Mesenchymal stem cell (in vitro differentiated cells and primary cell): Measurements from ENCODE around the gene SCN3A.

Source experiments
- DNase-seq: peaks from one replicate; pipeline ENCODE4 v3.0.0-alpha.2; 2013
- H2AFZ ChIP-seq: one replicate; pipeline ENCODE4 v1.6.1; 2013; ENCODE audit warnings: low read depth, mild to moderate bottlenecking, control low read depth, inconsistent platforms, low read length, moderate library complexity
- H2AK5ac ChIP-seq: 2 replicates; pipeline ENCODE4 v1.6.1; 2013; ENCODE audit warnings: low read length, moderate library complexity, mild to moderate bottlenecking, inconsistent platforms; ENCODE audit not compliant: severe bottlenecking
- H2BK120ac ChIP-seq: one replicate; pipeline ENCODE4 v1.6.1; 2013; ENCODE audit warnings: low read depth, mild to moderate bottlenecking, inconsistent platforms, low read length, moderate library complexity
- H2BK12ac ChIP-seq, 2 experiments: one replicate each; pipeline ENCODE4 v1.6.1; 2013; ENCODE audit warnings: inconsistent platforms in 2 of 2, low read length in 2 of 2, mild to moderate bottlenecking in 2 of 2, moderate library complexity in 2 of 2, control low read depth in 1 of 2
- H2BK15ac ChIP-seq: one replicate; pipeline ENCODE4 v1.6.1; 2013; ENCODE audit warnings: mild to moderate bottlenecking, low read depth, inconsistent platforms; ENCODE audit not compliant: poor library complexity, severe bottlenecking
- H2BK5ac ChIP-seq: 2 replicates; pipeline ENCODE4 v1.6.1; 2013; ENCODE audit warnings: low read depth, mild to moderate bottlenecking, low read length, control low read depth, inconsistent platforms; ENCODE audit not compliant: poor library complexity, severe bottlenecking
- H3K14ac ChIP-seq, 2 experiments: one replicate each; pipeline ENCODE4 v1.6.1; 2013; ENCODE audit warnings: inconsistent platforms in 2 of 2, low read length in 2 of 2, control low read depth in 1 of 2, mild to moderate bottlenecking in 1 of 2, moderate library complexity in 1 of 2
- H3K18ac ChIP-seq, 2 experiments: one replicate each; pipeline ENCODE4 v1.6.1; 2013; ENCODE audit warnings: inconsistent platforms in 2 of 2, low read length in 2 of 2, control low read depth in 1 of 2, low read depth in 1 of 2, mild to moderate bottlenecking in 1 of 2
- H3K23ac ChIP-seq, 2 experiments: one replicate each; pipeline ENCODE4 v1.6.1; 2013; ENCODE audit warnings: inconsistent platforms in 2 of 2, low read length in 2 of 2, mild to moderate bottlenecking in 2 of 2, moderate library complexity in 2 of 2, control low read depth in 1 of 2
- H3K27ac ChIP-seq: 2 replicates; pipeline ENCODE4 v1.5.1; 2013; ENCODE audit warnings: mild to moderate bottlenecking, moderate library complexity, low read length, control low read depth, inconsistent platforms; ENCODE audit not compliant: poor library complexity, severe bottlenecking
- H3K27me3 ChIP-seq, 2 experiments: 2 replicates each; pipeline versions ENCODE4 v1.6.1 to v1.7.0; 2013; ENCODE audit warnings: low read length in 2 of 2, mild to moderate bottlenecking in 2 of 2, moderate library complexity in 2 of 2, control low read depth in 1 of 2, inconsistent platforms in 1 of 2; ENCODE audit not compliant: control insufficient read depth in 1 of 2, insufficient read depth in 1 of 2
- H3K36me3 ChIP-seq, 2 experiments: 2 replicates each; pipeline versions ENCODE4 v1.6.1 to v1.7.0; 2013; ENCODE audit warnings: low read length in 2 of 2, control low read depth in 1 of 2, inconsistent platforms in 1 of 2, low read depth in 1 of 2, mild to moderate bottlenecking in 1 of 2; ENCODE audit not compliant: insufficient read depth in 2 of 2, control insufficient read depth in 1 of 2
- H3K4ac ChIP-seq, 2 experiments: one replicate each; pipeline ENCODE4 v1.6.1; 2013; ENCODE audit warnings: inconsistent platforms in 2 of 2, low read length in 2 of 2, mild to moderate bottlenecking in 2 of 2, moderate library complexity in 2 of 2, control low read depth in 1 of 2, low read depth in 1 of 2
- H3K4me1 ChIP-seq: 2 replicates; pipeline ENCODE4 v1.6.1; 2013; ENCODE audit warnings: low read depth, low read length, control low read depth; ENCODE audit not compliant: control insufficient read depth, insufficient read depth
- H3K4me2 ChIP-seq: 2 replicates; pipeline ENCODE4 v1.6.1; 2013; ENCODE audit warnings: low read length, mild to moderate bottlenecking, inconsistent platforms; ENCODE audit not compliant: poor library complexity, severe bottlenecking
- H3K4me3 ChIP-seq, 2 experiments: 2 replicates each; pipeline versions ENCODE4 v1.5.1 to v1.7.0; 2013; ENCODE audit warnings: low read length in 2 of 2, mild to moderate bottlenecking in 2 of 2, control low read depth in 1 of 2, low read depth in 1 of 2; ENCODE audit not compliant: insufficient read depth in 1 of 2
- H3K79me1 ChIP-seq: replicated peaks from 2 replicates; pipeline ENCODE4 v1.6.1; 2013; ENCODE audit warnings: mild to moderate bottlenecking, control low read depth, low read length, inconsistent platforms; ENCODE audit not compliant: poor library complexity, severe bottlenecking
- H3K9ac ChIP-seq: 2 replicates; pipeline ENCODE4 v1.7.0; 2013; ENCODE audit warnings: mild to moderate bottlenecking, low read length, moderate library complexity
- H3K9me3 ChIP-seq: 2 replicates; pipeline ENCODE4 v1.7.0; 2013; ENCODE audit warnings: mild to moderate bottlenecking, low read length; ENCODE audit not compliant: control insufficient read depth
- H4K8ac ChIP-seq: one replicate; pipeline ENCODE4 v1.6.1; 2013; ENCODE audit warnings: inconsistent platforms, mild to moderate bottlenecking, low read length, moderate library complexity
- H4K91ac ChIP-seq: one replicate; pipeline ENCODE4 v1.6.1; 2013; ENCODE audit warnings: mild to moderate bottlenecking, low read length, inconsistent platforms
- WGBS: methylation state at CpG from one replicate; pipeline ENCODE4 v1.1.7; 2013; ENCODE audit warnings: mixed read lengths; 5-methylcytosine and 5-hydroxymethylcytosine counted together

The SCN3A gene

DNA sequence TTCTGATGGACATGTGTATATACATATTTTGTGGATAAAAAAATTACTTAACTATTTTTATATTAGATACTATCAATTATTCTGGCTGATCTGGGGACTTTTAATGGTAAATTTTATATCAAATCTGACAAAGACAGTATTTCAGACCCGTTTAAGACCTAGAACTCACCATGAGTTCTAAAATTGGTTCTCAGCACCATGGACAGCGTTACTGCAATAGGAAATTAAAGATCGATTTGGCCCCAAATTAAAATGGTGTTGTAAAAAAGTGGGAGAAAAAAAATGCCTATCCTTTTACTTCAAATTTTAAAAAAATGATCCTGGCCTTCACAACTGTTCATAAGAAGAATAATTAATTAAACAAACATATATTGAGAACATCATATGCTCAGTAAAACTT is 34.4 kb upstream of the SCN3A start:
- H3K36me3 ChIP-seq, result no peaks in the 10 kb centered on the region
- WGBS, result no CpG with 5 or more reads among the region's 3 CpGs
- no peak overlapping the region for H3K9ac ChIP-seq

DNA sequence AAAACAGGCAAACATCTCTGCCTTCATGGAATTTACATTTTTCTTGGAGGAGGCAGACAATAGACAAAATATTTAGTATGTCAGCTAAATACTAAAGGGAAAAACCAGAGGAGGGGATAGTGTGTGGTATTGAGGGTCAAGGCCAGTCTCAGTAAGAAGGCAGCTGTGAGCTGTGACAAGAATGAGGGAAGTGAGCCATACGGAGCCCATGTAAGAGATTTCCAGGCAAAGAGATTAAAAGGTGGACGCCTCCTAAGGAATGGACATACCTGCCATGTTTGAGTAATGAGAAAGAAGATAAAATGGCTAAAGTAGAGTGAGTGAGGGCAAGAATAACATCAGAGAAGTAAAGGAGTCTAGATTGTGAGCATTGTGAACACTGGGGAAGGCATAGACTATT is 33.2 kb upstream of the SCN3A start:
- no peak overlapping the region for H3K18ac ChIP-seq
- no peak overlapping the region for H2BK120ac ChIP-seq
- H2BK5ac ChIP-seq, result no peak overlapping the region
- H3K9me3 ChIP-seq, result no peaks in the 10 kb centered on the region
- H3K4me3 ChIP-seq, result no peak overlapping the region
- H3K79me1 ChIP-seq, result no peaks in the 10 kb centered on the region
- no peak overlapping the region for H2AFZ ChIP-seq
- no peak overlapping the region for H3K27ac ChIP-seq
- H3K36me3 ChIP-seq, result no peaks in the 10 kb centered on the region
- WGBS, result 62% methylated on average over 2 of the region's 2 CpGs
- peaks cover 0 to 3% of the 10 kb centered on the region in 2 experiments for H3K27me3 ChIP-seq
- H3K14ac ChIP-seq, result no peak overlapping the region
- H3K23ac ChIP-seq, result no peak overlapping the region
- no peak overlapping the region for H4K91ac ChIP-seq
- no peak overlapping the region for H3K4me2 ChIP-seq
- no peak overlapping the region for H2BK15ac ChIP-seq
- no peak overlapping the region for H2AK5ac ChIP-seq
- H3K9ac ChIP-seq, result no peak overlapping the region
- DNase-seq, result no peak
- no peak overlapping the region for H4K8ac ChIP-seq
- no peaks in the 10 kb centered on the region for H3K4me1 ChIP-seq
- no peak overlapping the region for H2BK12ac ChIP-seq
- H3K4ac ChIP-seq, result no peak overlapping the region

More for the DNA sequence above, 34.4 kb upstream of the SCN3A start:
- no peak overlapping the region for H3K14ac ChIP-seq
- H4K8ac ChIP-seq, result no peak overlapping the region
- no peak overlapping the region for H4K91ac ChIP-seq
- no peak overlapping the region for H2BK12ac ChIP-seq
- H3K4me3 ChIP-seq, result no peak overlapping the region
- H2AK5ac ChIP-seq, result no peak overlapping the region
- no peak overlapping the region for H2AFZ ChIP-seq
- H3K18ac ChIP-seq, result no peak overlapping the region
- no peak overlapping the region for H3K23ac ChIP-seq
- no peaks in the 10 kb centered on the region for H3K9me3 ChIP-seq
- H2BK15ac ChIP-seq, result no peak overlapping the region
- H3K27me3 ChIP-seq, result no peaks in the 10 kb centered on the region
- H3K27ac ChIP-seq, result no peak overlapping the region
- H3K4me1 ChIP-seq, result no peaks in the 10 kb centered on the region
- H2BK5ac ChIP-seq, result no peak overlapping the region
- no peak overlapping the region for H3K4me2 ChIP-seq
- peak; percentile 42 for DNase-seq
- H2BK120ac ChIP-seq, result no peak overlapping the region
- no peaks in the 10 kb centered on the region for H3K79me1 ChIP-seq
- H3K4ac ChIP-seq, result no peak overlapping the region

DNA sequence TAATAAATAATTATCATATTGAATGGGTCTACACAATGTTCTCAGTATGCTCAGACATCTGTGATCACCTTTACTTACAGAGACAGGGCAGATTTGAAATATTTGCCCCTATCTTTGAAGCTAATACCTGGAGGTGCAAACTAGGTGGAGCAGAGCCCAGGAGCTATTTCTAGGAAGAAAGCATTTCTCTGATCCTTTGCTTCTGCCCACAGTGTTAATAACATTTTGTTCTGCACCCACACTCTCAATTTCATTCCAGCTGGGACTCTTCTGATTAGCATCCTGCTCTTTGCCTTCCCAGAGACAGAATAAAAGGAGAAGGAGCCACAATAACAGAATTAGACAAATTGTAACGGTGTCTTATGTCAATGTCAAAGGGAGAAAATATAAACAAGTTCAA is 23.7 kb upstream of the SCN3A start:
- H3K9ac ChIP-seq, result no peak overlapping the region
- peaks cover 0 to 6% of the 10 kb centered on the region in 2 experiments for H3K27me3 ChIP-seq
- H4K91ac ChIP-seq, result no peak overlapping the region
- H3K4me3 ChIP-seq, result no peak overlapping the region
- DNase-seq, result no peak
- H3K23ac ChIP-seq, result no peak overlapping the region
- no peaks in the 10 kb centered on the region for H3K4me1 ChIP-seq
- no peak overlapping the region for H3K27ac ChIP-seq
- 100% methylated on average over 1 of the region's 1 CpG for WGBS
- H3K14ac ChIP-seq, result no peak overlapping the region
- H2BK120ac ChIP-seq, result no peak overlapping the region
- no peak overlapping the region for H4K8ac ChIP-seq
- no peaks in the 10 kb centered on the region for H3K36me3 ChIP-seq
- H3K79me1 ChIP-seq, result no peaks in the 10 kb centered on the region
- no peak overlapping the region for H3K4me2 ChIP-seq
- no peak overlapping the region for H2AFZ ChIP-seq
- H3K18ac ChIP-seq, result no peak overlapping the region
- H3K9me3 ChIP-seq, result peaks cover 3% of the 10 kb centered on the region
- no peak overlapping the region for H2AK5ac ChIP-seq
- H2BK15ac ChIP-seq, result no peak overlapping the region
- H3K4ac ChIP-seq, result no peak overlapping the region
- H2BK12ac ChIP-seq, result no peak overlapping the region
- H2BK5ac ChIP-seq, result no peak overlapping the region

DNA sequence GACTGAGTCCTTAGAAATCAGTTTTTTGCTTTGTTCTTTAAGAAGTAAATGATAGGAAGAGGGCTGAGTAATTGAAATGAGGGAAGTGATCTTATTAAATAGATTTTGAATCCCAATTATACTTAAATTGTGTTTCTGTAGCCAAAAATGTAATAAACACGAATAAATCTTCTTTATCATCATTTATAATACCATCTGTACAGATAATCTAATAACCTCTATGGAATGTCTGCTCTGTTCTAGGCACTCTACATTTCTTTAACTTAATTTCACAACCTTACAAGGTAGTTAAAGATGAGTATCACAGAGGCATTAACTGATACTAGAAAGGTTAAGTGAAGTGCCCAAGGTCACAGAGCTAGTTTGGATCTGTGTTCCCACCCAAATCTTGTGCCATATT is 21.1 kb upstream of the SCN3A start:
- no peak overlapping the region for H2BK5ac ChIP-seq
- no peak overlapping the region for H3K14ac ChIP-seq
- no peak overlapping the region for H3K18ac ChIP-seq
- no peak overlapping the region for H4K8ac ChIP-seq
- H3K4me3 ChIP-seq, result no peak overlapping the region
- H3K36me3 ChIP-seq, result no peaks in the 10 kb centered on the region
- H3K4ac ChIP-seq, result no peak overlapping the region
- H3K23ac ChIP-seq, result no peak overlapping the region
- no peaks in the 10 kb centered on the region for H3K4me1 ChIP-seq
- H2AFZ ChIP-seq, result no peak overlapping the region
- H4K91ac ChIP-seq, result no peak overlapping the region
- H3K4me2 ChIP-seq, result no peak overlapping the region
- H3K9me3 ChIP-seq, result no peaks in the 10 kb centered on the region
- no peak overlapping the region for H3K27ac ChIP-seq
- no peak overlapping the region for H2BK15ac ChIP-seq
- no peak overlapping the region for H2BK120ac ChIP-seq
- no peaks in the 10 kb centered on the region for H3K79me1 ChIP-seq
- no peak for DNase-seq
- H3K27me3 ChIP-seq, result no peaks in the 10 kb centered on the region
- no peak overlapping the region for H2BK12ac ChIP-seq
- H2AK5ac ChIP-seq, result no peak overlapping the region
- WGBS, result no CpG with 5 or more reads among the region's 1 CpG
- H3K9ac ChIP-seq, result no peak overlapping the region
